ENCODE measurements around the gene TCHHL1.
A peak's percentile ranks its signal among the peaks of the same experiment; 100 is the strongest.

Gene TCHHL1

DNA sequence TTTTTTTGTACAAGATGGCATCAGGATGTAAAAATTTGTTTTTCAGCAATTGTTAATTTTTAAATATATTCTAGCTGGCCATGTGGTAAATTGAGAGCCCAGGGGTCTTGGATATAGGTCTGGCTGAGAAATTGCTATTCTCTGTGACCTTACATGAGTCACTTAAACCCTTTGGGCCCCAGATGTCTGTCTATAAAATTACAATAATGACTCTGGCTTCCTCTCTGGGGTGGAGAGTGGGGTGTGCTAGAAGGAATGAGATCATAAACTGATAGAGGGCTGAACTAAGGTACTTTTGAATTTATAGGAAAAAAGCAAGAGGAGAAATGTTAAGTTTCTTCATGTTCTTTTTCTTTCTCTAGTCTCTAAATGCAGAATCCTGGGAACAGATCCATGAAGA is 38.8 kb upstream of the TCHHL1 start:
- H3K27me3 ChIP-seq (ENCODE audit: insufficient read depth, poor library complexity, severe bottlenecking) = peaks cover 7% of the 10 kb centered on the region

GRCh38 chr1:152125834-152126443 is 37.1 kb upstream of the TCHHL1 start:
- no peak for DNase-seq (ENCODE audit: low read depth in 1 of 2, low spot score in 1 of 2)
- TF ChIP-seq REST (IDR thresholded peaks at IDR 0.05; ENCODE audit: insufficient replicate concordance, low read depth) (no peak), GABPA (IDR thresholded peaks at IDR 0.05; ENCODE audit: low read depth) (no peak), POLR2AphosphoS5 (IDR thresholded peaks at IDR 0.05; ENCODE audit: low read depth) (no peak), SPI1 (IDR thresholded peaks at IDR 0.05; ENCODE audit: borderline replicate concordance, low read depth) (no peak), CTCF (IDR thresholded peaks at IDR 0.05; ENCODE audit: insufficient read depth, low read length) (no peak)
- no peak overlapping the region for H3K4me3 ChIP-seq (replicated peaks; ENCODE audit: insufficient read depth, low read length)
- peaks cover 7% of the 10 kb centered on the region for H3K27me3 ChIP-seq (ENCODE audit: insufficient read depth, poor library complexity, severe bottlenecking)
- H3K27ac ChIP-seq (replicated peaks) = no peak overlapping the region

More for the DNA sequence above, 38.8 kb upstream of the TCHHL1 start:
- H3K4me3 ChIP-seq (replicated peaks; ENCODE audit: insufficient read depth, low read length) = no peak overlapping the region
- TF ChIP-seq CTCF (IDR thresholded peaks at IDR 0.05; ENCODE audit: insufficient read depth, low read length) (no peak), POLR2AphosphoS5 (IDR thresholded peaks at IDR 0.05; ENCODE audit: low read depth) (no peak), REST (IDR thresholded peaks at IDR 0.05; ENCODE audit: insufficient replicate concordance, low read depth) (no peak)
- DNase-seq (ENCODE audit: low read depth in 1 of 2, low spot score in 1 of 2) = no peak
- no peak overlapping the region for H3K27ac ChIP-seq (replicated peaks)

DNA sequence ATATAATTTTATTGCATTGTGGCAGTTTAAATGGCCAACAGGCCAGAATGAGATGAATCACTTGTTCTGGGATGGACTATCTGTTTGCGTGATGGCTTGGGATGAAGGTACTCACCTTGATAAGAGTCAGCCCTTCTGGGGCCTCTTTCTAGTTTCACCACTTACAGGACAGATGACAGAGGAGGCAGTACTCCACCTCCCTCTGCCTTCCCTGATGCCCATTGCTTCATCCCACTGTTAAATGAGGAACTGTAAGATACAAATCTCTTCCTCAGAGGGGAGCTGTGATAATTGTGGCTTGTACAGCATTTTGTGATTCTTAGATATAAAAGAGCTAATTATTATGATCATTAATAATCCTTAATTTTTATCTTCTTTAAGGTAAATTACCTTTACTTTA is 30.1 kb upstream of the TCHHL1 start:
- peak in 1 of 2 experiments; percentile 44 for DNase-seq (ENCODE audit: low read depth in 1 of 2, low spot score in 1 of 2)
- Histone ChIP-seq H3K4me3 (replicated peaks; ENCODE audit: insufficient read depth, low read length) (no peak overlapping the region), H3K27me3 (ENCODE audit: insufficient read depth, poor library complexity, severe bottlenecking) (peaks cover 16% of the 10 kb centered on the region), H3K27ac (replicated peaks) (no peak overlapping the region)
- TF ChIP-seq SPI1 (IDR thresholded peaks at IDR 0.05; ENCODE audit: borderline replicate concordance, low read depth) = peak; percentile 85
- no peak for TF ChIP-seq CTCF (IDR thresholded peaks at IDR 0.05; ENCODE audit: insufficient read depth, low read length)

- Histone ChIP-seq H3K4me3 (replicated peaks; ENCODE audit: insufficient read depth, low read length) (no peak within 1 kb of the TSS), H3K27ac (replicated peaks) (no peak within 1 kb of the TSS), H3K27me3 (ENCODE audit: insufficient read depth, poor library complexity, severe bottlenecking) (peaks cover 32% of the 10 kb centered on the region)
- TF ChIP-seq POLR2AphosphoS5 (IDR thresholded peaks at IDR 0.05; ENCODE audit: low read depth) (no peak), GABPA (IDR thresholded peaks at IDR 0.05; ENCODE audit: low read depth) (no peak), CTCF (IDR thresholded peaks at IDR 0.05; ENCODE audit: insufficient read depth, low read length) (no peak)
- no peak for DNase-seq (ENCODE audit: low read depth in 1 of 2, low spot score in 1 of 2)
These were observed 26.5 kb upstream of the TCHHL1 start, which contains the start of gene TCHH for GRCh38 chr1:152115344-152115743. Gene TCHH (minus strand): TSS chr1:152115444. CDS start chr1:152114080, 1,364 bp downstream.
